ENCODE measurements around the gene COL9A2. TPM values are rescaled to one million over a fixed set of nuclear protein-coding genes. Genes with fewer than 3 reads are reported as not detected.

Gene COL9A2
- total RNA-seq, 2 donors from 2014 or later: 5.4 to 7.3 TPM

DNA sequence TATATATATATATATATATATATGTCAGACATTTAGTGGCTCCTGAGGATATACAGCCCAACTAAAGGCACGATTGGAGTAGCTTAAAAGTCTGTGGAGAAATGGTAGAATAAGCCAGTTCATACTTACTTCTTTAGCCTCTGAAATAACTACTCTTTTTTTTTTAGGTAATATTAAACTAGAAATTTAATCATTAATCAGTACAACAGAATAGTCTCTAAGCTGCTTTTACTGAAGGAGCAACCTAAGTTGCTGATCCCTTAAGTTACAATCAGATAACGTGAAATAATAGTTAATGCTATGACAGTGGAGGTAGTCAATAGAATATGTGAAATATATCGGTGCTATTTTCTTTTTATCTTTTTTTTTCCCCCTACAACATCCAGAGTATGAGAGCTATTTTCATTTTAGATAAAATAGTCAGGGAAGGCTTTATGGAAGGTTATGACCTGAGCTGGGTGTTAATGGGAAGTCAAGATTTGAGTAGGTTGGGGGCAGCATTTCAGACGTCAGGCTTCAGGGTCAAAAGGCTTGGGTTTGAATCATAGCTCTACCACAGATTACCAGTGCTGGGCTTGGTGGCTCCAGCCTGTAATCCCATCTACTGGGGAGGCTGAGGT is 43.4 kb downstream of the COL9A2 start:
- H3K4me3 Mint-ChIP-seq: no peak overlapping the region
- H3K9me3 Mint-ChIP-seq: no peaks in the 10 kb centered on the region
- peaks cover 18 to 35% of the 10 kb centered on the region in 2 donors for H3K4me1 Mint-ChIP-seq (ENCODE audit: low read depth in 2 of 2)
- no peak overlapping the region for H3K27ac Mint-ChIP-seq
- H3K36me3 Mint-ChIP-seq: peaks cover 38% of the 10 kb centered on the region
- no peaks in the 10 kb centered on the region for H3K27me3 Mint-ChIP-seq
- DNase-seq (ENCODE audit: low spot score) (no peak), ATAC-seq (no peak)

DNA sequence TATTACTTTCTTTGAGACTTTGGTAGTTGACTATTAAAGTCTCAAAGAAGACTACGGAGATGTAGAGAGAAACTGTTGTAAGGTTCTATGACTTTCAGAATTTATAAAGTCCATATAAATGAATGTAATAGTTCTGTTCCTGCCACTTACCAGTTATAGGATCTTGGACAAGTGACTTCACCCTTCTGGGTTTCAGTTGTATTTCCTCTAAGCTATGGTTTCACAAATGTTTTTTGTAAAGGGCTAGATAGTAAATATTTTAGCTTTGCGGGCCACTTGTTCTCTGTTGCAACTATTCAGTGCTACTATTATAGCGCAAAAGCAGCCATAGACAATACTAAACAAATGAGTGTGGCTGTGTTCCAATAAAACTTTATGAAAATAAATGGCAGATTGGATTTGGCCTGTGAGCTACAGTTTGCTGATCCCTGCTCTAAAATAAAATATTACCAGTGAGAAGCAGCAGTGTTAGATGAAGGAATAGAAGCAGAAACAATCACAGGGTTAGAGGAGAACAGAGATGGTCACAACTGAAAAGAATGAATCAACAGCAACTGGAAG is 44.4 kb downstream of the COL9A2 start:
- peak overlapping the region; percentile 18 to 84 for H3K27ac Mint-ChIP-seq
- ATAC-seq: no peak
- H3K27me3 Mint-ChIP-seq: no peaks in the 10 kb centered on the region
- H3K9me3 Mint-ChIP-seq: no peaks in the 10 kb centered on the region
- H3K4me3 Mint-ChIP-seq: peak overlapping the region; percentile 21
- H3K4me1 Mint-ChIP-seq (ENCODE audit: low read depth in 2 of 2): peaks cover 18 to 35% of the 10 kb centered on the region in 2 donors
- peaks cover 38% of the 10 kb centered on the region for H3K36me3 Mint-ChIP-seq
- no peak for DNase-seq (ENCODE audit: low spot score)

DNA sequence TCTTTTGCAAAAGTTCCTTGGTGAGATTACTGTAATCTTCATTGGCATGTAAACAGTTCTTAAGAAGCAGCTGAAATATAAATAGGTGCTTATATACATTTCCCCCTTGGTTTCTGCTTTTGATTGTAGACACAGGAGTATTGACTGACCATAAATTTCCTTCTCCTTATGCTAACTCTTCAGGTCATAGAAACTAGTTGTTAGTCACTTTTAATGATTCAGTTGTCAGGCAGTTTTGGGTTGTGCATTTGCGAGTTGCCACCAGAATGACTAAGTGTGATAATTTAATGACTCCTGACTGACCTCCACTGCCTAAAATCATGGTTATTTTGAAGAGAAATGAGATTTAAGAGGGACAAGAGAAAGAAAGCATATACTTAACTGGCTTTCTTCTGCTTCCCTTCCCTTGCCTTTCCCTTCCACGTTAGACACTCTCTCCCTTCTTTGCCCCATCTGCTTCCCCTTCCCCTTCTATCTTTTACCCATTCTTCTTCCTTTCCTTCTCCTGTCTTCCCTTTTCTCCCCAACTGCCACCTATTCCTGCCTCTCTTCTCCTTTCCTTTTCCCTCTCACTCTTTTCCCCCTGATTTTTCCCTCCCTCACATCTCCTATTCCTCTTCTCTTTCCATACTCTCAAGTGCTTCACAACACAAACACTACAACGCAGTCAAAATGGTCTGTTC is 46.8 kb downstream of the COL9A2 start:
- DNase-seq (ENCODE audit: low spot score) (no peak), ATAC-seq (peak; percentile 75 to 95)
- Mint-ChIP-seq H3K27ac (peak overlapping the region; percentile 73 to 85), H3K4me3 (peak overlapping the region; percentile 81), H3K27me3 (no peaks in the 10 kb centered on the region), H3K9me3 (no peaks in the 10 kb centered on the region), H3K4me1 (ENCODE audit: low read depth in 2 of 2) (peaks cover 18 to 30% of the 10 kb centered on the region in 2 donors), H3K36me3 (peaks cover 32% of the 10 kb centered on the region)

DNA sequence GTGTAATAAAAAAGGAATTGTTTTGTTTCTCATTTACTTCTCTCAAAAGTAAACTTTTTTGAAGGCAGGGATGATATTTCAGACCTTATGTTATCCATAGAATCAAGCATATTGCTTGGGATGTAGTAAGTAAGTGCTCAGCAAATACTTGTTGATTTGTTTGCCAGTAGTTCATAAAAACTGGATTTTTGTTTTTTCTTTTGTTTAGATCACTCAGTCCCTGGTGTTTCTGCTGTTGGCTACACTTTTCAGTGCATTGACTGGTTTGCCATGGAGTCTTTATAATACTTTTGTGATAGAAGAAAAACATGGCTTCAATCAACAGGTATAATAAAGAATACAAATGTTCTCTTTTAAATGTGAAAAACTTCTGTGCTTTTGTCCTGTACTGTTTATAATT is 48.9 kb downstream of the COL9A2 start:
- DNase-seq (ENCODE audit: low spot score) (no peak), ATAC-seq (no peak)
- Mint-ChIP-seq H3K9me3 (no peaks in the 10 kb centered on the region), H3K27ac (no peak overlapping the region), H3K4me1 (ENCODE audit: low read depth in 2 of 2) (peaks cover 12 to 26% of the 10 kb centered on the region in 2 donors), H3K36me3 (peaks cover 30% of the 10 kb centered on the region), H3K27me3 (no peaks in the 10 kb centered on the region), H3K4me3 (no peak overlapping the region)

DNA sequence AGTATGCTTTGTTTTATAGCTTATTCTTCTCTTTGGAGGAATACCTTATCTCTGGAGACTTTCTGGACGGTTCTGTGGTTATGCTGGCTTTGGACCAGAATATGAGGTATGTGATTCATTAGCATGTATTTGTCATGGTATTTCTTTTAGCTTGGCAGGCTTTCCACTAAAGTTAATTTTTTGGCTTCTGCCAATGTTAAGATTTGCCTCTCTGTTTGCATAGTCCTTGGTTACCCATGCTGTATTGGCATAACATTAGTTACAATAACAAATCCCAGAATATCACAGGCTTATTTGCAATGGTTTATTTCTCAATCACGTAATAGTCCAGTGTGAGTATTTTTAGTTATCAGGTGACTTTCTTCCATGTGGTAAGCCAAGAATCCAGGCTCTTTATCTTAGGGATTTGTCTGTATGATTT is 49.3 kb downstream of the COL9A2 start:
- Mint-ChIP-seq H3K9me3 (no peaks in the 10 kb centered on the region), H3K4me3 (no peak overlapping the region), H3K36me3 (peaks cover 32% of the 10 kb centered on the region), H3K27ac (no peak overlapping the region), H3K27me3 (no peaks in the 10 kb centered on the region), H3K4me1 (ENCODE audit: low read depth in 2 of 2) (peaks cover 13 to 27% of the 10 kb centered on the region in 2 donors)
- ATAC-seq (no peak), DNase-seq (ENCODE audit: low spot score) (no peak)

DNA sequence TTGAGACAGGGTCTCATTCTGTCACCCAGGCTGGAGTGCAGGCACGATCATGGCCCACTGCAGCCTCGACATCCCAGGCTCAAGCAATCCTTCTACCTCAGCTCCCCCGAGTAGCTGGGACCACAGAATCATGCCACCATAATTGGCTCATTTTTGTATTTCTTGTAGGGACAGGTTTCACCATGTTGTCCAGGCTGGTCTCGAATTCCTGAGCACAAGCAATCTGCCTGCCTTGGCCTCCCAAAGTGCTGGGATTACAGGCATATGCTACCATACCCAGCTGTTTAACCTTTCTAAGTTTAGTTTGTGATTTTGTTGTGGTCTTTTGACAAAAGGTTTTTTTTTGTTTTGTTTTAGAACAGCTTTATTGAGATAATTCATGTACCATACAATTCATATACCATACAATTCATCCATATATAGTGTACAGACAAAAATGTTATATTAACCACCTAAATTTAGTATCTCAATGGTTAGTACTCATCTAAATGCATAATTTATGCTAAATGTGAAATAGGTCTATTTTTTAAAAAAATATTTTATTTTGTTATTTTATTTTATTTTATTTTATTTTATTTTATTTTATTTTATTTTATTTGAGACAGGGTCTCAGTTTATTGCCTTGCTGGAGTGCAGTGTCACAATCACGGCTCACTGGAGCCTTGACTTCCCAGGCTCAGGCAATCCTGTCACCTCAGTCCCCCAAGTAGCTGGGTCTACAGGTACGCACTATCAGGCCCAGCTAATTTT is 50.1 kb downstream of the COL9A2 start:
- Mint-ChIP-seq H3K4me3 (no peak overlapping the region), H3K4me1 (ENCODE audit: low read depth in 2 of 2) (peaks cover 15 to 26% of the 10 kb centered on the region in 2 donors), H3K27me3 (no peaks in the 10 kb centered on the region), H3K9me3 (no peaks in the 10 kb centered on the region), H3K36me3 (peaks cover 32% of the 10 kb centered on the region), H3K27ac (no peak overlapping the region)
- DNase-seq (ENCODE audit: low spot score) (no peak), ATAC-seq (no peak)

DNA sequence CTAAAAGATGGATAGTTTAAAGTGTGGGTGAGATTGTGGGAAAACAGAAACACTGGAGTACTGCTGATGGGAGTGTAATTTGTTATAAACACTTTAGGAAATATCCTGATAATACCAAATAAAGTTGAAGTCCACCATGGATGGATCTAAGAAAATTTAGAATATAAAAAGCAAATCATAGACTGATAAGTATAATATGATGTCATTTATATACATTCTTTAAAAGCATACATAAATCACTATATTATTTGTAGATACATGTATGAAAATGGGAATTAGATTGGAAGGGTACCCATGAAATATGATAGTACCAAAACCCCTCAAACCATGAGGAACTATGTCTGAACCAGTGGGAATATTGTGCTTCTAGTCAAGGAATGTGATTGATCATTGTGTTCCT is 51.2 kb downstream of the COL9A2 start:
- H3K36me3 Mint-ChIP-seq: peaks cover 34% of the 10 kb centered on the region
- no peaks in the 10 kb centered on the region for H3K9me3 Mint-ChIP-seq
- no peak for ATAC-seq
- no peak overlapping the region for H3K4me3 Mint-ChIP-seq
- no peaks in the 10 kb centered on the region for H3K27me3 Mint-ChIP-seq
- DNase-seq (ENCODE audit: low spot score): no peak
- no peak overlapping the region for H3K27ac Mint-ChIP-seq
- peaks cover 15 to 26% of the 10 kb centered on the region in 2 donors for H3K4me1 Mint-ChIP-seq (ENCODE audit: low read depth in 2 of 2)

DNA sequence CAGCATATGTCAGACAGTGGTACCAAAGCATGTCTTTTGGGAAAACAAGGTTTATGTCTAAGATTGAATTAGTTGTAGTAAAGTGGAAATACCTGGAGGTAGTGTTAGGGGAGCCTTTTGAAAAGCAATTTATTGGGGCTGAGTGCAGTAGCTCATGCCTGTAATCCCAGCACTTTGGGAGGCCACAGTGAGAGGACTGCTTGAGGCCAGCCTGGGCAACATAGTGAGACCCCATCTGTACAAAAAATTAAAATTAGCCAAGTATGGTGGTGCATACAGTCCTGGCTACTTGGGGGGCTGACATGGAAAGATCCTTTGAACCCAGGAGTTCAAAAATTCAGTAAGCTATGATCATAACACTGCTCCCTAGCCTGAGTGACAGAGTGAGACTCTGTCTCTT is 51.8 kb downstream of the COL9A2 start:
- no peaks in the 10 kb centered on the region for H3K27me3 Mint-ChIP-seq
- H3K4me3 Mint-ChIP-seq: no peak overlapping the region
- H3K36me3 Mint-ChIP-seq: peaks cover 35% of the 10 kb centered on the region
- ATAC-seq: no peak
- no peaks in the 10 kb centered on the region for H3K9me3 Mint-ChIP-seq
- DNase-seq (ENCODE audit: low spot score): no peak
- no peak overlapping the region for H3K27ac Mint-ChIP-seq
- peaks cover 11 to 20% of the 10 kb centered on the region in 2 donors for H3K4me1 Mint-ChIP-seq (ENCODE audit: low read depth in 2 of 2)

DNA sequence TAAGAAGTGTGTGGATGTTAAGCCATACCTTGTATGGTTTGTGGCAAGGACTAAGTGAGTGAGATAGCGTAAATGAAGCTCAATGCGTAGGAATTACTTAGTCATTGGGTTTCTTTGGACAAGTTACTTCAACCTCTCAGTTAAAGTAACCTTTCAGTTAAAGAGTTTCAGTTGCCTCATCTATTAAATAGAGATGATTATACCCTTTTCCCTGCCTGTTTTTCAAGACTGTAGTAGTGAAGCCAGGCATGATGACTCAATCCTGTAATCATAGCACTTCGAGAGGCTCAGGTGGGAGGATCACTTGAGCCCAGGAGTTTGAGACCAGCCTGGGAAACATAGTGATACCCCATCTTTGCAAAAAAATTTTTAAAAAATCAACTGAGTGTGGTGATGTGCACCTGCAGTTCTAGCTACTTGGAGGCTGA is 52.7 kb downstream of the COL9A2 start:
- Mint-ChIP-seq H3K9me3 (no peaks in the 10 kb centered on the region), H3K4me3 (no peak overlapping the region), H3K27ac (no peak overlapping the region)

DNA sequence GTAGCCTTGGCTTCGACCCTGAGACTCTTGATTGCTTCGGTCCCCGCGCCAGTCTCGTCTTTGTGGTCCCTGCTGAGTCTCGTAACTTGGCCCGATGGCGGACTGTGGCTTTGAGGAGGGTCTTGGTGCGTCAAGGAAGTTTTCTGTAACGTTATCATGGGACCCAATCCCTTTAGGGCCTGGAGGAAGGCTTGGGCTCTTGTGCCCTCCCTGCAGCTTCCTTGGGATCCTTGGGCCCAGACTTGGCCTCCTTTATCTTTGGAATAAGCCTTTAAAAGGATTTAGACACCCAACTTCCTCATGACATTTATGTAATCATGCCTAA is 58.7 kb downstream of the COL9A2 start:
- Mint-ChIP-seq H3K4me3 (peak overlapping the region; percentile 97), H3K36me3 (peaks cover 31% of the 10 kb centered on the region), H3K9me3 (no peaks in the 10 kb centered on the region), H3K27me3 (no peaks in the 10 kb centered on the region), H3K4me1 (ENCODE audit: low read depth in 2 of 2) (peaks cover 24% of the 10 kb centered on the region in 2 donors), H3K27ac (peak overlapping the region; percentile 99)
- DNase-seq (ENCODE audit: low spot score) (no peak), ATAC-seq (no peak)

More for the DNA sequence above, 52.7 kb downstream of the COL9A2 start:
- H3K4me1 Mint-ChIP-seq (ENCODE audit: low read depth in 2 of 2): peaks cover 9 to 12% of the 10 kb centered on the region in 2 donors
- no peak for DNase-seq (ENCODE audit: low spot score)
- H3K27me3 Mint-ChIP-seq: no peaks in the 10 kb centered on the region
- peaks cover 31% of the 10 kb centered on the region for H3K36me3 Mint-ChIP-seq
- peak in 1 of 2 donors; percentile 36 for ATAC-seq

DNA sequence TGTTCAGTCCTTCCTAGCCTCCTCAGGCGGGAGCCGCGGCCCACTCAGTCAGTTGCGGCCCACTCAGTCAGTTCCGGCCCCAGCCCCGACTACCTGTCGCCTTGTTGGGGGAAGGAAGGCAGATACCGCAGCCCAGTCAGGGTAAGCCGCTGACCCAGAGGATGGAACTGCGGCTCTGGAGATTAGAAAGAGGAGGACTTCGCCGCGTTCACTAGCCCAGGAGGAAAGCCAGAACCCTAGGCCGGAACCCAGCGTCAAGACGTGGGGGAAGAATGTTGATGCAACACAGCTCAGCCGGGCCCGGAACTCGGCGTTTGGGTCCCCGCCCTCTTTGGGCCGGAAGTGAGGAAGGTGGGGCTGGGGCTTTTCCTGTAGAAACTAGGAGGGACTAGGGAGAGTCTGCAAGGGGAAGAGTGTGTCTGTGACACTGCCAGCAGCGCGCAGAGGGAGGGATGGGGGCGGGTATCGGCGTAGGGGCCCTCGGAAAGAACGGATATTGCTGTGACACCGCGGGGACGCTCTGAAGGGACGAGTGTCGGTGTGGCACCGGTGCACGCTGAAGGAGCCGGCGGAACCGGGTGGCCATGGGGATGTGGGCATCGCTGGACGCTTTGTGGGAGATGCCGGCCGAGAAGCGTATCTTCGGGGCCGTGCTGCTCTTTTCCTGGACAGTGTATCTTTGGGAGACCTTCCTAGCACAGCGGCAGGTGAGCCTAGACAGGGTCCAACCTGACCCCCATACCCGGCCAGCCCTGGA is 59.2 kb downstream of the COL9A2 start, which contains the start of gene ZMPSTE24:
ZMPSTE24 (plus strand) TSS at position 549 of the 757 bp plus-strand sequence; CDS start at position 585, 36 bp downstream.
- Mint-ChIP-seq H3K27me3 (no peaks in the 10 kb centered on the region), H3K36me3 (peaks cover 26% of the 10 kb centered on the region), H3K4me1 (ENCODE audit: low read depth in 2 of 2) (peaks cover 18 to 22% of the 10 kb centered on the region in 2 donors), H3K4me3 (peak within 1 kb of the TSS; percentile 97), H3K9me3 (no peaks in the 10 kb centered on the region), H3K27ac (peak within 1 kb of the TSS; percentile 99)
- DNase-seq (ENCODE audit: low spot score): peak; percentile 97
- peak; percentile 98 to 99 for ATAC-seq

DNA sequence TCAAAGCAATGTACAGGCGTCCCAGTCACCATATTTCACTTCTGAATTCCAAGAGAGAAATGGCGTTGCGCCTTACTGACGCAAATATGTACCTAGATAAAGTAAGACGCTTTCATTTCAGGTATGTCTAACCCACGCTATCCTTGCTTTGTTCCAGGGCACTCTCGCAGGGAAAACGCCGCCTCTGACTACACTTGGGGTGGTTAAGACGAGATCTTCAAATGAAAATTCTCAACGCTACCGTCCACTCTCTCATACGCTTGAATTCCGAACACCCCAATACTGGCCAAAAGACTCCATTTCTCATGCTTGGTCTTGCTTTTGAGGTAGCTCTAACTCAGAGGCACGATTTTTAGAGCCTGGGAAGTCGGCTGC is 59.8 kb downstream of the COL9A2 start:
- H3K27ac Mint-ChIP-seq: peak overlapping the region; percentile 99
- no peaks in the 10 kb centered on the region for H3K27me3 Mint-ChIP-seq
- no peak for DNase-seq (ENCODE audit: low spot score)
- peak overlapping the region; percentile 97 for H3K4me3 Mint-ChIP-seq
- ATAC-seq: peak; percentile 0
- no peaks in the 10 kb centered on the region for H3K9me3 Mint-ChIP-seq
- H3K36me3 Mint-ChIP-seq: peaks cover 20% of the 10 kb centered on the region
- peaks cover 13 to 18% of the 10 kb centered on the region in 2 donors for H3K4me1 Mint-ChIP-seq (ENCODE audit: low read depth in 2 of 2)

DNA sequence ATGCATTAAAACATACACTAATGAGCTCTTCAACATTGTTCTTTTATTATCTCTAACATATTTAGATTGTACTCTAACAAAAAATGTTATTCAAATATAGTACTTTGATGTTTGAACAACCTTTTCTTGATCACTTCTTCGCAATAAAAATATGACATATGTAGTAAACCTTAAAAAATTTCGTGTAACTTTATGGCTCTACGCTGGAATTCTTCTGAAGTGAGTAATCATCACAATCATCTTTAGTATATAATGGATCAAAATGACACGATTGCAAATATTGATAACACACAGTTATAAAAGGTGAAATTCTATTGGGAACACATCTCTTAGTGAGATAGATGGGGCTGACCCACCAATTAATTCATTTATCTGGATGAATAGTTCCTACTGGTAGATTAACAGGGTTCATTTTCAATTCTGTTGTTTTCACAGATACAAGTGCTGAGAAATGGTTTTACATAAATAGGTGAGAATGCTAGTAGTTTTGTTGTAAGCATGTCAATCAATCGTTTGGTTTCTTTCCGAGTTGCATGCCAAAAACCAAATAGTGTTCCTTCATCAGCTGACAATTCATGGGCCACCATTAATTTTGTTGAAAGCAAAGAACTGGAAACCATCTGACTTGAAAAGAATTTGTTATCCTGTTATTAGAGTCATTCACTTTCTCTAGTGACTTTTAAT is 60.5 kb downstream of the COL9A2 start:
- no peak for DNase-seq (ENCODE audit: low spot score)
- H3K27ac Mint-ChIP-seq: peak overlapping the region; percentile 99
- no peaks in the 10 kb centered on the region for H3K9me3 Mint-ChIP-seq
- peak overlapping the region; percentile 97 for H3K4me3 Mint-ChIP-seq
- H3K4me1 Mint-ChIP-seq (ENCODE audit: low read depth in 2 of 2): peaks cover 17 to 20% of the 10 kb centered on the region in 2 donors
- peaks cover 12% of the 10 kb centered on the region for H3K36me3 Mint-ChIP-seq
- no peak for ATAC-seq
- H3K27me3 Mint-ChIP-seq: no peaks in the 10 kb centered on the region

Data from natural killer cell treated with Interleukin-12 subunit alpha and Interleukin-12 subunit beta and Interleukin-15 and Interleukin-18, amount 100 ng/mL, for 72 hours (primary cell).